Endothelial cell of umbilical vein (primary cell): ENCODE data around the gene SYNM. TPM values are rescaled to one million over a fixed set of nuclear protein-coding genes. Genes with fewer than 3 reads are reported as not detected.

Source experiments
- BruUV-seq: library from RNA; stranded (reverse); fragments of 400-500 nt; replicated peaks from 2 replicates; lab custom pipeline; 2021; lab: Mats Ljungman, UMichigan
- CTCF ChIA-PET: fragments of 300-600, 350-600 bp; sonication (Branson Sonifier 250); formaldehyde crosslinking; loops from one replicate; lab custom pipeline; 2021; ENCODE audit warnings: antibody characterized with exemption, inconsistent platforms; lab: Charles Lee
- POLR2A ChIA-PET: fragments of 300-600, 350-600 bp; sonication (Branson Sonifier 250); formaldehyde crosslinking; loops from one replicate; lab custom pipeline; 2021; ENCODE audit warnings: antibody characterized with exemption, inconsistent platforms; lab: Charles Lee
- DNase-seq: peaks from one replicate; pipeline ENCODE4 v3.0.0-alpha.2; 2011; ENCODE audit warnings: low read depth, low spot score
- FAIRE-seq: peaks from 2 replicates; lab custom pipeline; 2011; peaks lifted over from hg19 to GRCh38; lab: Jason Lieb, UNC
- H2AFZ ChIP-seq: 2 replicates; pipeline ENCODE4 v1.6.0; 2012; ENCODE audit warnings: low read depth, low read length, control low read depth, inconsistent platforms
- H3K27ac ChIP-seq: 2 replicates; pipeline ENCODE4 v1.5.1; 2011; ENCODE audit warnings: low read depth, mild to moderate bottlenecking, control low read depth, low read length, moderate library complexity; ENCODE audit not compliant: insufficient read depth
- H3K27me3 ChIP-seq, 2 experiments: 2 replicates each; pipeline versions ENCODE4 v1.6.0 to v1.6.1; 2011; ENCODE audit warnings: low read length in 2 of 2, mixed read lengths in 1 of 2; ENCODE audit not compliant: control insufficient read depth in 2 of 2, insufficient read depth in 2 of 2
- H3K36me3 ChIP-seq, 2 experiments: 2 replicates in 1 of 2; 3 replicates in 1 of 2; pipeline ENCODE4 v1.5.1; 2011; ENCODE audit warnings: low read length in 2 of 2, mild to moderate bottlenecking in 1 of 2, moderate library complexity in 1 of 2; ENCODE audit not compliant: control insufficient read depth in 2 of 2, insufficient read depth in 2 of 2; ENCODE audit errors: extremely low read depth in 1 of 2
- H3K4me1 ChIP-seq: 3 replicates; pipeline ENCODE4 v1.5.1; 2011; ENCODE audit warnings: mild to moderate bottlenecking, low read length; ENCODE audit not compliant: control insufficient read depth, insufficient read depth; ENCODE audit errors: extremely low read depth
- H3K4me2 ChIP-seq: 2 replicates; pipeline ENCODE4 v1.6.1; 2011; ENCODE audit warnings: low read length, control low read depth, mixed read lengths; ENCODE audit not compliant: insufficient read depth
- H3K4me3 ChIP-seq, 3 experiments: fragments of 200-600 bp in 1 of 3; sonication (generic), shearing (Covaris generic) in 1 of 3; replicated peaks in 1 of 3; 2 replicates each; pipeline ENCODE4 v1.5.1; 2011 to 2016; ENCODE audit warnings: control low read depth in 3 of 3, low read length in 3 of 3, mild to moderate bottlenecking in 2 of 3, inconsistent platforms in 1 of 3, low read depth in 1 of 3, moderate library complexity in 1 of 3; ENCODE audit not compliant: insufficient read depth in 1 of 3
- H3K79me2 ChIP-seq: 2 replicates; pipeline ENCODE4 v1.6.0; 2012; ENCODE audit warnings: low read length, inconsistent platforms; ENCODE audit not compliant: control insufficient read depth, insufficient read depth
- H3K9ac ChIP-seq: replicated peaks from 2 replicates; pipeline ENCODE3; 2011; ENCODE audit warnings: low read length, control low read depth; ENCODE audit not compliant: insufficient read depth; ENCODE audit errors: extremely low read depth
- H3K9me1 ChIP-seq: replicated peaks from 3 replicates; pipeline ENCODE4 v1.6.0; 2011; ENCODE audit warnings: mild to moderate bottlenecking, low read length; ENCODE audit not compliant: control insufficient read depth, insufficient read depth; ENCODE audit errors: extremely low read depth
- H3K9me3 ChIP-seq: replicated peaks from 2 replicates; pipeline ENCODE4 v1.5.1; 2012; ENCODE audit warnings: low read length, inconsistent platforms; ENCODE audit not compliant: control insufficient read depth, insufficient read depth
- H4K20me1 ChIP-seq: replicated peaks from 2 replicates; pipeline ENCODE3; 2011; ENCODE audit warnings: mild to moderate bottlenecking, low read length; ENCODE audit not compliant: control insufficient read depth, insufficient read depth; ENCODE audit errors: extremely low read depth
- EZH2 ChIP-seq: IDR thresholded peaks from 2 replicates; pipeline ENCODE4 v1.6.1; 2012; ENCODE audit warnings: borderline replicate concordance, low read depth, mild to moderate bottlenecking, moderate library complexity, low read length, inconsistent platforms; ENCODE audit not compliant: severe bottlenecking
- FOS ChIP-seq: IDR thresholded peaks from 2 replicates; pipeline ENCODE4 v1.6.1; 2011; ENCODE audit warnings: mild to moderate bottlenecking, low read length, moderate library complexity, borderline replicate concordance; ENCODE audit not compliant: insufficient read depth
- GATA2 ChIP-seq: IDR thresholded peaks from 2 replicates; pipeline ENCODE4 v1.7.0; 2011; ENCODE audit warnings: low read depth, mild to moderate bottlenecking, moderate library complexity, mixed read lengths, low read length; ENCODE audit not compliant: insufficient read length, insufficient read depth
- JUN ChIP-seq: IDR thresholded peaks from 2 replicates; pipeline ENCODE4 v1.6.1; 2011; ENCODE audit warnings: borderline replicate concordance, low read depth; ENCODE audit not compliant: insufficient read length, insufficient read depth
- MYC ChIP-seq: IDR thresholded peaks from one replicate; pipeline ENCODE4 v1.6.1; 2011; ENCODE audit warnings: mild to moderate bottlenecking, low read depth, low read length
- POLR2A ChIP-seq: IDR thresholded peaks from 2 replicates; pipeline ENCODE4 v1.6.1; 2012; ENCODE audit warnings: low read depth, mild to moderate bottlenecking, control low read depth, low read length
- POLR2AphosphoS5 ChIP-seq: IDR thresholded peaks from 2 replicates; pipeline ENCODE4 v1.6.1; 2012; ENCODE audit warnings: low read depth, mild to moderate bottlenecking, control low read depth, low read length, moderate library complexity; ENCODE audit not compliant: insufficient read depth
- dilution Hi-C: fragments of 300-500 bp; cut with MboI; formaldehyde crosslinking; loops from one replicate; pipeline ENCODE4 v1.15.0; 2019; ENCODE audit warnings: low sequenced_read_pairs; ENCODE audit not compliant: extremely low pct_ligation_motif_present
- intact Hi-C: fragments of 100-400 bp; cut with micrococcal nuclease; formaldehyde crosslinking; loops from one replicate; pipeline ENCODE4 v1.10.0; 2022
- polyA plus RNA-seq, 4 experiments: library from polyadenylated mRNA; depleted of rRNA in 3 of 4; stranded (reverse) in 3 of 4; unstranded in 1 of 4; fragments of >200 nt; gene quantifications; 2 replicates each; pipeline versions ENCODE4 v1.2.1 to v1.2.3, GENCODE V29; 2011 to 2012; ENCODE audit warnings: missing spikeins in 1 of 4
- total RNA-seq: library from RNA; stranded (reverse); gene quantifications from 2 replicates; pipeline ENCODE4 v1.2.3, GENCODE V29; 2021
- TF ChIP-seq, protein P1 (sequence below), 2 donors: IDR thresholded peaks; 1 replicate in 1 of 2; 2 replicates in 1 of 2; pipeline ENCODE4 v1.5.1; 2011; ENCODE audit warnings: low read length in 2 of 2, mild to moderate bottlenecking in 2 of 2, moderate library complexity in 2 of 2, control low read depth in 1 of 2, inconsistent platforms in 1 of 2, low read depth in 1 of 2; ENCODE audit not compliant: insufficient read depth in 1 of 2; ENCODE audit errors: extremely low read depth in 1 of 2
- TF ChIP-seq, protein P2 (sequence below): IDR thresholded peaks from 2 replicates; pipeline ENCODE4 v1.6.1; 2011; ENCODE audit not compliant: insufficient read depth, insufficient read length

The SYNM gene
- total and polyA plus RNA-seq, 2 donors (not counting 3 experiments of a cell fraction or from before 2014, with no cell fraction given), result 3.7 to 10.2 TPM

DNA sequence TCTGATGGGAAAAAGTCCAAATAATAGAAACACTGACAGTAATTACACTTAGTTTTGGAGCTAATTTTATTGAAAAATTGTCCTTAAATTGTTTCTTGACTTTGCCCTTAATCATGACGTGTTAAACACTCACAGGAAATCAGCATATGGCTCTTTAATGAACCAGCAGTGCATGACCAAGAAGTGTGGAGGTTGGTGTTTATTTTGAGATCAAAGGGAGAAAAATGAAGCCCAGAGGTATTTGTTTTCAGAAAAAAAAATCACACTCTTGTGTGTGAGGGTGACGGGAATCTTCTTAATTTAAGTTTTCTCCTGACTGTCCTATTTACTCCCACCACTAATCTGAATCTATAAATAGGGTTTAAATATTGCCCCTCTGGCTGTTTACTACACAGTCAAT is 28.8 kb upstream of the SYNM start:
- intact Hi-C loops (loop anchor here (1.0 to 2.0 kb wide), 7 partner anchors 17 to 648 kb away; partner anchors contain the start of gene IGF1R), dilution Hi-C loops (no loop called here)
- Histone ChIP-seq H3K79me2 (no peaks in the 10 kb centered on the region), H3K36me3 (no peaks in the 10 kb centered on the region), H3K4me2 (no peak overlapping the region), H3K9ac (no peak overlapping the region), H3K27ac (no peak overlapping the region), H4K20me1 (no peaks in the 10 kb centered on the region), H3K4me3 (no peak overlapping the region), H2AFZ (no peak overlapping the region), H3K9me1 (no peaks in the 10 kb centered on the region), H3K27me3 (peaks cover 0 to 2% of the 10 kb centered on the region in 2 experiments), H3K4me1 (peaks cover 2% of the 10 kb centered on the region), H3K9me3 (no peaks in the 10 kb centered on the region)
- no peak for TF ChIP-seq FOS
- TF ChIP-seq, protein P1, sequence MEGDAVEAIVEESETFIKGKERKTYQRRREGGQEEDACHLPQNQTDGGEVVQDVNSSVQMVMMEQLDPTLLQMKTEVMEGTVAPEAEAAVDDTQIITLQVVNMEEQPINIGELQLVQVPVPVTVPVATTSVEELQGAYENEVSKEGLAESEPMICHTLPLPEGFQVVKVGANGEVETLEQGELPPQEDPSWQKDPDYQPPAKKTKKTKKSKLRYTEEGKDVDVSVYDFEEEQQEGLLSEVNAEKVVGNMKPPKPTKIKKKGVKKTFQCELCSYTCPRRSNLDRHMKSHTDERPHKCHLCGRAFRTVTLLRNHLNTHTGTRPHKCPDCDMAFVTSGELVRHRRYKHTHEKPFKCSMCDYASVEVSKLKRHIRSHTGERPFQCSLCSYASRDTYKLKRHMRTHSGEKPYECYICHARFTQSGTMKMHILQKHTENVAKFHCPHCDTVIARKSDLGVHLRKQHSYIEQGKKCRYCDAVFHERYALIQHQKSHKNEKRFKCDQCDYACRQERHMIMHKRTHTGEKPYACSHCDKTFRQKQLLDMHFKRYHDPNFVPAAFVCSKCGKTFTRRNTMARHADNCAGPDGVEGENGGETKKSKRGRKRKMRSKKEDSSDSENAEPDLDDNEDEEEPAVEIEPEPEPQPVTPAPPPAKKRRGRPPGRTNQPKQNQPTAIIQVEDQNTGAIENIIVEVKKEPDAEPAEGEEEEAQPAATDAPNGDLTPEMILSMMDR (IDR thresholded peaks at IDR 0.05; ENCODE audit: extremely low read depth in 1 of 2, insufficient read depth in 1 of 2, low read depth in 1 of 2, low read length in 2 of 2), result no peak
- TF ChIP-seq, protein P2, sequence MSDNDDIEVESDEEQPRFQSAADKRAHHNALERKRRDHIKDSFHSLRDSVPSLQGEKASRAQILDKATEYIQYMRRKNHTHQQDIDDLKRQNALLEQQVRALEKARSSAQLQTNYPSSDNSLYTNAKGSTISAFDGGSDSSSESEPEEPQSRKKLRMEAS, result no peak
- TF ChIP-seq POLR2AphosphoS5, result no peak
- no peak for TF ChIP-seq GATA2
- no peak for TF ChIP-seq MYC
- TF ChIP-seq JUN, result no peak
- no peak for TF ChIP-seq POLR2A
- no peak for TF ChIP-seq EZH2
- no peak for DNase-seq
- no TSS peak for BruUV-seq
- no peak for FAIRE-seq
- POLR2A ChIA-PET, result no interaction called here
- CTCF ChIA-PET, result interaction anchor here (0.6 to 7.9 kb wide), 63 partner anchors 8 to 764 kb away, joined by 3 to 170 read pairs (median 5); partner anchors contain the start of genes IGF1R and SYNM
